H1 (cell line): ENCODE data around the gene MRPL17. TPM values are rescaled to one million over a fixed set of nuclear protein-coding genes. Genes with fewer than 3 reads are reported as not detected.

Experiments
- CTCF ChIA-PET: fragments of 300-600 bp; sonication (Branson Sonifier 250); formaldehyde crosslinking; loops from one replicate; lab custom pipeline; 2021; ENCODE audit not compliant: partially characterized antibody; lab: Charles Lee
- POLR2A ChIA-PET: fragments of 300-600 bp; sonication (Branson Sonifier 250); formaldehyde crosslinking; loops from one replicate; lab custom pipeline; 2021; ENCODE audit warnings: inconsistent platforms; ENCODE audit not compliant: partially characterized antibody; lab: Charles Lee
- DNase-seq, 2 experiments: peaks; one replicate each; pipeline versions ENCODE4 v3.0.0 to v3.0.0-alpha.2; 2010 to 2022; ENCODE audit warnings: low spot score in 2 of 2, low read depth in 1 of 2, mixed read lengths in 1 of 2
- FAIRE-seq: peaks from 2 replicates; lab custom pipeline; 2011; peaks lifted over from hg19 to GRCh38; lab: Jason Lieb, UNC
- H2AFZ ChIP-seq: 2 replicates; pipeline ENCODE4 v1.8.1; 2012; ENCODE audit warnings: low read length, inconsistent platforms
- H2AK5ac ChIP-seq: 2 replicates; pipeline ENCODE4 v1.6.1; 2013; ENCODE audit warnings: low read depth, low read length
- H2BK120ac ChIP-seq: replicated peaks from 2 replicates; pipeline ENCODE3; 2013; ENCODE audit warnings: low read depth, low read length, inconsistent platforms
- H2BK12ac ChIP-seq: 2 replicates; pipeline ENCODE4 v1.6.1; 2013; ENCODE audit warnings: low read depth, low read length
- H2BK15ac ChIP-seq: 2 replicates; pipeline ENCODE4 v1.6.1; 2013; ENCODE audit warnings: low read length
- H2BK20ac ChIP-seq: 2 replicates; pipeline ENCODE4 v1.6.1; 2013; ENCODE audit warnings: low read length
- H2BK5ac ChIP-seq: 2 replicates; pipeline ENCODE4 v1.6.1; 2013; ENCODE audit warnings: low read depth, low read length
- H3K14ac ChIP-seq: 2 replicates; pipeline ENCODE4 v1.6.1; 2013; ENCODE audit warnings: inconsistent platforms; ENCODE audit not compliant: insufficient read length
- H3K18ac ChIP-seq: 2 replicates; pipeline ENCODE4 v1.6.1; 2013; ENCODE audit warnings: low read length; ENCODE audit errors: extremely low read depth
- H3K23ac ChIP-seq: 2 replicates; pipeline ENCODE4 v1.6.1; 2013; ENCODE audit warnings: inconsistent platforms; ENCODE audit not compliant: insufficient read length
- H3K23me2 ChIP-seq: 2 replicates; pipeline ENCODE4 v1.6.1; 2013; ENCODE audit warnings: low read depth, low read length
- H3K27ac ChIP-seq: 2 replicates; pipeline ENCODE4 v1.6.1; 2011; ENCODE audit warnings: low read depth, low read length, inconsistent platforms
- H3K27me3 ChIP-seq, 4 experiments: replicated peaks in 1 of 4; 1 replicate in 1 of 4; 2 replicates in 3 of 4; pipeline versions ENCODE4 v1.6.1 to v1.8.1; 2011 to 2013; ENCODE audit warnings: low read length in 3 of 4, mild to moderate bottlenecking in 3 of 4, inconsistent platforms in 2 of 4, mixed read lengths in 2 of 4, moderate library complexity in 1 of 4; ENCODE audit not compliant: control insufficient read depth in 3 of 4, insufficient read depth in 3 of 4; ENCODE audit errors: extremely low read depth in 1 of 4
- H3K36me3 ChIP-seq, 4 experiments: 2 replicates each; pipeline versions ENCODE4 v1.6.1 to v1.8.1; 2011 to 2013; ENCODE audit warnings: mild to moderate bottlenecking in 4 of 4, low read length in 3 of 4, moderate library complexity in 2 of 4, control low read depth in 1 of 4, inconsistent platforms in 1 of 4; ENCODE audit not compliant: insufficient read depth in 4 of 4, control insufficient read depth in 2 of 4
- H3K4ac ChIP-seq: replicated peaks from 2 replicates; pipeline ENCODE3; 2013; ENCODE audit warnings: low read length, low read depth, mixed read lengths, inconsistent platforms; ENCODE audit not compliant: insufficient read length
- H3K4me1 ChIP-seq, 4 experiments: replicated peaks in 1 of 4; 1 replicate in 1 of 4; 2 replicates in 3 of 4; pipeline versions ENCODE4 v1.6.1 to v1.8.1; 2011 to 2013; ENCODE audit warnings: low read length in 3 of 4, inconsistent platforms in 2 of 4, mixed read lengths in 1 of 4; ENCODE audit not compliant: insufficient read depth in 4 of 4, control insufficient read depth in 3 of 4
- H3K4me2 ChIP-seq, 2 experiments: 2 replicates each; pipeline versions ENCODE4 v1.6.1 to v1.8.1; 2011 to 2013; ENCODE audit warnings: low read depth in 2 of 2, low read length in 2 of 2, control low read depth in 1 of 2, inconsistent platforms in 1 of 2, mild to moderate bottlenecking in 1 of 2; ENCODE audit not compliant: insufficient read depth in 1 of 2
- H3K4me3 ChIP-seq, 4 experiments: fragments of 200-600, 300-600 bp in 1 of 4; sonication (generic), shearing (Covaris generic), sonication (Bioruptor Twin) in 1 of 4; 2 replicates each; pipeline versions ENCODE4 v1.5.1 to v1.8.1; 2011 to 2016; ENCODE audit warnings: low read length in 4 of 4, low read depth in 3 of 4, control low read depth in 2 of 4, inconsistent platforms in 2 of 4, mild to moderate bottlenecking in 2 of 4, mixed read lengths in 1 of 4, moderate library complexity in 1 of 4; ENCODE audit not compliant: insufficient read depth in 2 of 4; ENCODE audit errors: extremely low read depth in 1 of 4
- H3K56ac ChIP-seq: replicated peaks from 2 replicates; pipeline ENCODE3; 2013; ENCODE audit warnings: low read depth, mild to moderate bottlenecking, mixed read lengths, low read length, inconsistent platforms; ENCODE audit not compliant: insufficient read length
- H3K79me1 ChIP-seq: 2 replicates; pipeline ENCODE4 v1.6.1; 2013; ENCODE audit warnings: low read depth, low read length, control low read depth
- H3K79me2 ChIP-seq, 2 experiments: 2 replicates each; pipeline versions ENCODE4 v1.6.1 to v1.8.1; 2012 to 2013; ENCODE audit warnings: low read length in 2 of 2, mild to moderate bottlenecking in 2 of 2, inconsistent platforms in 1 of 2; ENCODE audit not compliant: insufficient read depth in 2 of 2, control insufficient read depth in 1 of 2
- H3K9ac ChIP-seq, 4 experiments: replicated peaks in 1 of 4; 1 replicate in 1 of 4; 2 replicates in 3 of 4; pipeline versions ENCODE4 v1.6.1 to v1.8.1; 2011 to 2013; ENCODE audit warnings: low read depth in 3 of 4, low read length in 3 of 4, control low read depth in 2 of 4, mild to moderate bottlenecking in 2 of 4, moderate library complexity in 2 of 4, inconsistent platforms in 1 of 4; ENCODE audit errors: extremely low read depth in 1 of 4
- H3K9me3 ChIP-seq, 2 experiments: 2 replicates each; pipeline versions ENCODE4 v1.6.1 to v1.8.1; 2012 to 2013; ENCODE audit warnings: mild to moderate bottlenecking in 2 of 2, moderate library complexity in 2 of 2, control low read depth in 1 of 2, inconsistent platforms in 1 of 2, low read depth in 1 of 2, low read length in 1 of 2, mixed read lengths in 1 of 2; ENCODE audit not compliant: insufficient read depth in 2 of 2
- H4K20me1 ChIP-seq, 2 experiments: replicated peaks in 1 of 2; 2 replicates each; pipeline versions ENCODE3 to v1.8.1; 2011 to 2013; ENCODE audit warnings: inconsistent platforms in 2 of 2, low read length in 2 of 2, mild to moderate bottlenecking in 1 of 2; ENCODE audit not compliant: insufficient read depth in 2 of 2, control insufficient read depth in 1 of 2
- H4K5ac ChIP-seq: 2 replicates; pipeline ENCODE4 v1.6.1; 2013; ENCODE audit warnings: low read length, low read depth, mixed read lengths, inconsistent platforms; ENCODE audit not compliant: insufficient read length
- H4K8ac ChIP-seq: 2 replicates; pipeline ENCODE4 v1.8.0; 2013; ENCODE audit warnings: mild to moderate bottlenecking, moderate library complexity, low read length, inconsistent platforms; ENCODE audit not compliant: insufficient read depth; ENCODE audit errors: extremely low read depth
- H4K91ac ChIP-seq: replicated peaks from 2 replicates; pipeline ENCODE3; 2013; ENCODE audit warnings: low read length, mixed read lengths, inconsistent platforms; ENCODE audit not compliant: insufficient read length
- BCL11A ChIP-seq, 2 experiments: IDR thresholded peaks; one replicate each; pipeline ENCODE4 v1.6.1; 2011; ENCODE audit warnings: low read depth in 2 of 2, low read length in 2 of 2, mild to moderate bottlenecking in 2 of 2
- WGBS, 2 experiments: shearing (Covaris generic) in 1 of 2; methylation state at CpG; one replicate each; pipeline versions ENCODE4 v1.1.6 to v1.1.7; 2013 to 2015; ENCODE audit warnings: low lambda C conversion rate in 2 of 2, mixed read lengths in 2 of 2, inconsistent platforms in 1 of 2, low coverage in 1 of 2, missing lambda C conversion rate in 1 of 2; ENCODE audit not compliant: insufficient replicate concordance in 2 of 2, insufficient coverage in 1 of 2, insufficient read length in 1 of 2; ENCODE audit errors: extremely low coverage in 1 of 2, missing lambda C conversion rate in 1 of 2; 5-methylcytosine and 5-hydroxymethylcytosine counted together
- polyA plus RNA-seq, 7 experiments: library from polyadenylated mRNA; depleted of rRNA in 3 of 7; stranded (reverse) in 5 of 7; unstranded in 2 of 7; fragments of >200 nt in 5 of 7; fragments of 200-250 nt in 2 of 7; gene quantifications; 1 replicate in 5 of 7; 2 replicates in 1 of 7; 4 replicates in 1 of 7; pipeline versions ENCODE4 v1.2.1 to v1.2.3, GENCODE V29; 2011 to 2013; ENCODE audit warnings: missing spikeins in 2 of 7, mixed read lengths in 2 of 7
- total RNA-seq: library from RNA; stranded (reverse); fragmentation: NEBNext Ultra II Directional; extraction: Animal tissue kit (Norgen Biotek cat#: 25700); gene quantifications from 2 replicates; pipeline ENCODE4 v1.2.1, GENCODE V29; 2021
- TF ChIP-seq, protein P1 (sequence below): IDR thresholded peaks from 2 replicates; pipeline ENCODE4 v1.6.1; 2011; ENCODE audit warnings: low read length, improper control_type of control experiment

MRPL17 gene
- total and polyA plus RNA-seq, 2 of the 8 experiments (the other 6 are each of a cell fraction or from before 2014, with no cell fraction given) = 55.7 to 70.5 TPM

DNA sequence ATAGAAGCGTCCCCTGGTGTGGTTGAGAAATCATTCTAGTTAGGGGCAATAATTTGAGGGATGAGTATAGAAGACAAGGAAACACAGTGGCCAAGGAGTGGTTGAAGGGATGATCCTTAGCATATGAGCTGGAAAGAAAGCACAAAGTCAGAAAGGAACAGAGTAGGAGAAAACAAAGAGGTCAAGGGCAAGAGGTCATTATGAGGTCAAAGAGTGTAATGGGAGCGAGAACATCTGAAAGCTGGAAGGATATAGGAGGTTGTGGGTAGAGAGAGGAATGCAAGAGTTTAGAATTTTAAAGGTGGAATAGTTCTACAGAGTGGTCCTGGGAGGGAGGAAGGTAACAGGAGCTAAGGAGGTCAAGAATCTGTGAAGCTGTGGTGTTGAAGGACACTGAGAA is 29.5 kb downstream of the MRPL17 start:
- Histone ChIP-seq H3K9ac (no peak overlapping the region), H3K18ac (no peak overlapping the region), H3K9me3 (no peaks in the 10 kb centered on the region), H3K14ac (no peak overlapping the region), H3K4me1 (peaks cover 0 to 7% (median 6%) of the 10 kb centered on the region in 4 experiments; a peak in 4 of 7 replicates), H3K23ac (no peak overlapping the region), H3K23me2 (peaks cover 9% of the 10 kb centered on the region), H2AK5ac (no peak overlapping the region), H2AFZ (no peak overlapping the region), H2BK12ac (no peak overlapping the region), H3K79me2 (no peaks in the 10 kb centered on the region), H2BK120ac (no peak overlapping the region), H3K36me3 (no peaks in the 10 kb centered on the region), H2BK5ac (no peak overlapping the region), H4K20me1 (peaks cover 0 to 3% of the 10 kb centered on the region in 2 experiments), H4K5ac (no peak overlapping the region), H3K4me2 (no peak overlapping the region), H2BK15ac (no peak overlapping the region), H3K4ac (no peak overlapping the region), H3K4me3 (no peak overlapping the region), H4K8ac (no peak overlapping the region), H2BK20ac (no peak overlapping the region), H3K56ac (no peak overlapping the region), H4K91ac (no peak overlapping the region), H3K79me1 (no peaks in the 10 kb centered on the region), H3K27me3 (peaks cover 1 to 36% (median 32%) of the 10 kb centered on the region in 4 experiments), H3K27ac (no peak overlapping the region)
- ChIA-PET POLR2A (interaction anchor here (1.1 kb wide), 1 partner anchor 49 kb away, joined by 3 read pairs; the partner anchor contains the start of gene ILK), CTCF (interaction anchor here (0.6 to 2.6 kb wide), 4 partner anchors 11 to 209 kb away, joined by 3 to 9 read pairs (median 3); no protein-coding TSS in a partner anchor)
- FAIRE-seq (no peak), DNase-seq (no peak)
- TF ChIP-seq, protein P1, sequence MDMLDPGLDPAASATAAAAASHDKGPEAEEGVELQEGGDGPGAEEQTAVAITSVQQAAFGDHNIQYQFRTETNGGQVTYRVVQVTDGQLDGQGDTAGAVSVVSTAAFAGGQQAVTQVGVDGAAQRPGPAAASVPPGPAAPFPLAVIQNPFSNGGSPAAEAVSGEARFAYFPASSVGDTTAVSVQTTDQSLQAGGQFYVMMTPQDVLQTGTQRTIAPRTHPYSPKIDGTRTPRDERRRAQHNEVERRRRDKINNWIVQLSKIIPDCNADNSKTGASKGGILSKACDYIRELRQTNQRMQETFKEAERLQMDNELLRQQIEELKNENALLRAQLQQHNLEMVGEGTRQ = no peak
- no peak for TF ChIP-seq BCL11A (IDR thresholded peaks at IDR 0.05; ENCODE audit: low read depth in 2 of 2, low read length in 2 of 2)
- WGBS, 2 experiments = 87% methylated on average over 2 of the region's 2 CpGs; no CpG with 5 or more reads in 1 of the 2 experiments
